DLD1 (cell line): ENCODE measurements around the gene SLC23A3.
"Not testable (repeated sequence)": the region's sequence is repeated elsewhere in the genome, so short reads cannot be mapped to it uniquely, and the experiment has no call there.

Experiments used
- in situ Hi-C: cut with HindIII; loops from 2 replicates; pipeline ENCODE4 v1.10.0; 2017; ENCODE audit warnings: low sequenced_read_pairs

Gene SLC23A3

GRCh38 chr2:219205981-219206327 lies 36.1 kb upstream of the SLC23A3 start:
- in situ Hi-C loops, result no loop called here

- in situ Hi-C loops, result no loop called here
Observed at GRCh38 chr2:219205165-219205538, 35.3 kb upstream of the SLC23A3 start.

- in situ Hi-C loops, result no loop called here
Observed at GRCh38 chr2:219204425-219205164, 34.8 kb upstream of the SLC23A3 start.

GRCh38 chr2:219201331-219201730 lies 31.5 kb upstream of the SLC23A3 start:
- in situ Hi-C loops, result not testable (repeated sequence)

GRCh38 chr2:219200502-219201326 lies 30.9 kb upstream of the SLC23A3 start:
- in situ Hi-C loops, result not testable (repeated sequence)

- in situ Hi-C loops, result no loop called here
Observed at GRCh38 chr2:219199470-219200211, 29.8 kb upstream of the SLC23A3 start.

- in situ Hi-C loops, result no loop called here
Observed at GRCh38 chr2:219198974-219199373, 29.1 kb upstream of the SLC23A3 start.

- in situ Hi-C loops, result no loop called here
Observed at GRCh38 chr2:219197388-219197787, 27.6 kb upstream of the SLC23A3 start.

- in situ Hi-C loops, result no loop called here
Observed at GRCh38 chr2:219186754-219187456, 17.1 kb upstream of the SLC23A3 start.

GRCh38 chr2:219184121-219184520 lies 14.3 kb upstream of the SLC23A3 start:
- in situ Hi-C loops, result no loop called here

GRCh38 chr2:219183151-219183772 lies 13.4 kb upstream of the SLC23A3 start:
- in situ Hi-C loops, result no loop called here

GRCh38 chr2:219182331-219183150 lies 12.7 kb upstream of the SLC23A3 start:
- in situ Hi-C loops, result no loop called here

- in situ Hi-C loops, result no loop called here
Observed at GRCh38 chr2:219181531-219181930, 11.7 kb upstream of the SLC23A3 start.

GRCh38 chr2:219180961-219181360 lies 11.1 kb upstream of the SLC23A3 start:
- in situ Hi-C loops, result no loop called here

- in situ Hi-C loops, result no loop called here
Observed at GRCh38 chr2:219179601-219180465, 10.0 kb upstream of the SLC23A3 start.

- in situ Hi-C loops, result no loop called here
Observed at GRCh38 chr2:219178377-219179175, 8.7 kb upstream of the SLC23A3 start.

- in situ Hi-C loops, result no loop called here
Observed at GRCh38 chr2:219177552-219178376, 7.9 kb upstream of the SLC23A3 start, which contains the start of gene RETREG2. Gene RETREG2, plus strand, starts transcription at chr2:219178275. Its CDS starts 78 bp downstream, at chr2:219178353.
